B cell (primary cell): ENCODE measurements around the gene TTLL11.

Experiments
- CTCF ChIP-seq: fragments of 200-600 bp; IDR thresholded peaks from one replicate; pipeline ENCODE4 v1.8.0; 2022; ENCODE audit warnings: antibody characterized with exemption, mild to moderate bottlenecking
- EZH2 ChIP-seq: IDR thresholded peaks from 2 replicates; pipeline ENCODE4 v1.6.1; 2012; ENCODE audit warnings: borderline replicate concordance, low read depth, mild to moderate bottlenecking, moderate library complexity, low read length; ENCODE audit not compliant: insufficient read depth, poor library complexity, severe bottlenecking

- TF ChIP-seq CTCF: no peak
- no peak for TF ChIP-seq EZH2
These were observed 117.3 kb downstream of the TTLL11 start for GRCh38 chr9:121975801-121976277.
